HG03060 (cell line): ENCODE data around the gene MED28.
A peak's percentile ranks its signal among the peaks of the same experiment; 100 is the strongest.

ENCODE experiments used
- ATAC-seq: cut with Tn5 transposase; IDR thresholded peaks from one replicate; pipeline ENCODE4 v1.9.1; 2021; ENCODE audit warnings: low read depth, moderate number of reproducible peaks; ENCODE audit not compliant: unreplicated experiment

MED28 gene

DNA sequence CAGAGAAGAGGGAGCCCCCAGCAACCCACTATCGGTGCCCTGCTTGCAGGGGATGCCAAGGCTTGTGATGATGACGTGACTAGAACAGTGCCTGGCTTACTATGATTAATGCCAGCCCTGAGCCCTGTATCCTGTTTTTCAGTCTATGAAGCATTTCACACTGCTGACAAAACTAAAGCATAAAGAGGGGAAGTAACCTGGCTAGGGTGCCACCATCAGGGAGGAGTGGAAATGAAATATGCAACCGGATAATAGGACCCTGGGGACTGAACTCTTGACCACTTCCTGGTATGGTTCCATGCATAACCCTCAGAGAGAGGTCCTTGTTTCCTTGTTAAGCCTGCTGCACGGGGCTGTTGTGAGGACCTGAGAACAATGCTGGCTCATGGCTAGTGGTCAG lies 50.3 kb downstream of the MED28 start:
- ATAC-seq = peak; percentile 91

DNA sequence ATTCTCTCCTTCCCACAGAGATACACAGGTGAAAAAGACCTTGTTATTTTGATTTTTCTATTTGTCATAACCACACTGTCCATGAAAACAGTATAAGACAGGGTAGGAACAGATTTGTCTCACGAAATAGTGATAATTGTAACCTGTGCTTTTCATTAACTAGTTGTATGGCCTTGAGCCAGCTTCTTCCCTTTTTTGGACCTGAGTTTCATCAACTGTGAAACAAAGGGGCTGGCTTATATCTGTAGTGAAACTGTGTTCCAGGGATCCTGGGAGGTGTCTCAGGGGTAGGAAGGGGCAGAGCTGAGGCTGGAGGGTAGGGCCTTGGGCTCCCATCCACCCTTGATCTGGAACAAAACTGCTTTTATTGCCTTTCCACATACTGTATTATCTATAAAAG lies 50.9 kb downstream of the MED28 start:
- ATAC-seq = no peak

DNA sequence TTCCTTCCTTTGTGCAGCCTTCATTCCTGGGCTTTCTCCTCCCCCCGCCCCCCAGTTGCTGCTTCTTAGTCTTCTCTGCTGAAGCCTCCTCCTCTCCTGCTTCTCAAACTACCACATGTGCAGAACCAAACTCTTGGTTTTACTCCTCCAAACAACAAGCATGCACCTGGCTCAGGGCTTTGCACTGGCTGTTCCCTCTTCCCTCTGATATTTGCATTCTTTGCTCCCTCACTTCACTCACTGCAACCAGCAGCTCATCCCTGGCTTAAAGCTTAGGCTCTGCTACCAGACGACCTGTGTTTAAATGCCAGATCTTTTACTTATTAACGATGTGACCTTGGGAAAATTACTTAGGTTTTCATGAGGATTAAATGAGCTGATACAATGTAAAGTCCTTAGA lies 51.4 kb downstream of the MED28 start:
- ATAC-seq = no peak

DNA sequence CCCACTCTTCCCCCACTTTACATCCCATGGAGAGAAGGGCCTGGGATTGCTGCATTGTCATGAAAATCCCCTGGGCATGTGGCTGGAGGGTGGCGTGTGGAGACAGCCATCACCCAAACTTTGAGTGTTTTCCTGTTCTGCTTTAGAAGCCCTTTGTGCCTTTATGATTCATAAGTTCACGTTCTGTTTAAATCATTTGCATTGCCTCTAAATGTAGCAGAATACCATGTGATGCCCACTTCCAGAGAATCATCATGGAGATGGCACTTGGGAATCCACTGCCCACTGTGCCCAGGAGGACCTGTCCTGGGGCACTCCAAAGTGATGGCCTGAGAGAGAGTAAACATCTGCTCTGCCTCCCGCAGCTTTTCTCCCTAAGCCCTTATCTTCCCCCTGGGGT lies 52.8 kb downstream of the MED28 start:
- ATAC-seq = no peak

DNA sequence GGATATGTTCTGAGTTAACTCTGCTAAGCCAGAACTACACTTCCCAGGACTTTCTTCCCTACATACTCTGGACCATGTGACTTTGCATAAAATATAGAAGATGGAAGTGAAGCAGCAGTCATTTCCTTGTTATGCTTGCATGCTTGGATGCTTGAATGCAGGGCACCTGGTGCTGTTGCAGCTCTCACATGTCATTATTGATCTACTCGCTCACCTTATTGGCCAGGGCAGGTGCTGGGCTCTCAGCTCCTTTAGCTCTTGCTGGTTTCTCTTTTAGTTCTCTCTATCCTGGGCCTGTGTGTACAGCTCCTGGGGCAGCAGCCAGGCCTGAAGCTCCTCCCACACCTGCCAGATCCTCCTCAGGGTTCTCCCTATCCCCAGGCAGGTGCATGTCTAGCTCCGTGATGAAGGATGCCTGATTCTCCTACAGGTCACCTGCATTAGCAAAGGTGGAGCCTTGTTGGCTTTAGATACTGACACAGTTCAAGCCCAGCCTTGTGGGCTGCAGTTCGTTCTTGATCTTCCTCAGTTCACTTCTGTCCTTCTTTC lies 53.3 kb downstream of the MED28 start:
- ATAC-seq = no peak

DNA sequence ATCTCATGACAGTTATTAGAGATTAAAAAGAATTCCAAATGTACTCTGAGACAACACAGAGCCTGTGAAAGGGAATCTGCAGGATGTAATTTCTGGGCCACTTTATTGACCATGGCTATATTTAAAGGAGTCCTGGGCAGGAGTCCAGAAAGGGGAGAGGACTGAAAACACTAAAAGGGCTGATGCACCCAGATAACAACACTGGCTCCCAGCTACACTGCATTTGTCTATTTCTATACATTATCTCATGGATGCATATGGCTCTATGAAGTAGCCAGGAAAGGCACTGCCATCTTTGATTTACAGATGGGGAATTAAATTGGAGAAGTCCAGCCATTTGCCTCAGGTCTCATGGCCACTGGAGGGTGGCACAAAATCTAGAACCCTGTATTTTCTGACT lies 56.0 kb downstream of the MED28 start:
- no peak for ATAC-seq

DNA sequence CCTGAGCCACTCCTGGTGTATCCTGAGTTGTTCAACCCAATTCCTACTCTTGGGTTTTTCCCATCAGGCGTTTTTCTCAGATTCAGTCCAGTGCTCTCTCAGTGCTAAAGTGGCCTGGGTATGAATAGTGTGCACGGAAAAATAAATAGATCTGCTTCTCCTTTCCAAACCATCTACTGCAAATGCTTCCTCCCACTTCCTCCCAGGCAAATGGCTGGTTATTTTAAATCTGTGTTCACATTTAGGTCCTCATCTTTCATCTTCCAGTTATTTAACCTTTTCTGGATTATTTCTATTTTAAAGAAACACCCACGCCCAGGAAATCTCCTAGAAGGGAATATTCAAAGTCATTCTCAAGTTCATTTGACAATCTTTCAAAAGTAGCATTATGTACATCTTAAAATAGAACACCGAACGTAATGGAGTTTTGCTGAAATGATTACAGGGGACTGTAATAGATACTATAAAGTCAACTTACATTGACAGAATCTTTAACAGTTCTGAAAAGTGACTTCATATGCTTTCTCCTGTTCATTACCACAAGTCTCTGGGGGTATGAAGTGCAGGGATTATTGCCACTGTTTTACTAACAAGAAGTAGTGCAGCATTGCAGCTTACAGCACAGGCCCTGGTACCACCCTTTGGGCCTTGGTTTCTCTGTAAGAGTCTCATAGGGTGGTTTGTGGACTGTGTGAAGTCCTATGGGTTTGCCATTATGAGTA lies 66.3 kb downstream of the MED28 start:
- ATAC-seq = no peak

DNA sequence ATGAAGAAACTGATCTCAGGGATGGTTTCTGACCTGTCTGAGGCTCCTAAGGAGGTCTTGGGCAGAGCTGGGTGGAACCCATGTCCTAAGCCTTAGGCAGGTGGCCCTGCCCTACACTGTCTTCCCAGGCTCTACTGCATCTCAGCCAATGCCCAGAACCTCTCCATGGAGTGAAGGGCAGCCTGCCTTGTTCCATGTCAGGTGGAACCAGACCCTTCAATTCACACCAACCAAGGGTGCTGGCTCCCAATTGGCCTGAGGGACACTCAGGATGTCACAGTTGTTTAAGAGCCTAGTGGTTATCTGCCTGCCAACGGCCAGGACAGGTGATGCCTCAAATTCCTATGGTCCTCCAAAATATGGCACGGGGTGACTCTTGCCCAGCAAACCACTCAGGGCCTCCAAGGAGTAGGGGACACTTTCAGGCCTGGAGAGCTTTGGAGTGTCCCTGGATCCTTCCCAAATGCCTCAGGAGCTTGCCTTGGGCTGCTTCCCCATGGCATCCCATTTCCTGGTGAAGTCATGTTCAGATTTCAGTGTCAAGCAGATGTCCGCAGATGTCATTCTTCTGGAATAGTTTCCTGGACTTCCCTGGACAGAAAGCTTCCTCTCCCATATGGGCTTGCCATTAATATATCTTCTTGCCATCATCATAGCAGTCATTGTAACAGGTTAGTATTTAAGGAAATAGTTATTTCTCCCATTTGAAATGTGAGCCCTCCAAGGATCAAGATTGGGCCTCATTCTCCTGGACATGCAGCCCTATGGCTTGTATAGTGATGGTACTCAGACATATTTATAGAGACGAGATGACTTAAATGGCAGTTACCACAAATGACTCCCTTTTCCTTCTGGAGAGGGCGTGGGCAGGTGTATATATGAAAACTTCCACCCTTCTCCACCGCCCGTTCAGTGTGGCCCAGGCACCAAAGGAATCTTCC lies 67.1 kb downstream of the MED28 start:
- no peak for ATAC-seq

DNA sequence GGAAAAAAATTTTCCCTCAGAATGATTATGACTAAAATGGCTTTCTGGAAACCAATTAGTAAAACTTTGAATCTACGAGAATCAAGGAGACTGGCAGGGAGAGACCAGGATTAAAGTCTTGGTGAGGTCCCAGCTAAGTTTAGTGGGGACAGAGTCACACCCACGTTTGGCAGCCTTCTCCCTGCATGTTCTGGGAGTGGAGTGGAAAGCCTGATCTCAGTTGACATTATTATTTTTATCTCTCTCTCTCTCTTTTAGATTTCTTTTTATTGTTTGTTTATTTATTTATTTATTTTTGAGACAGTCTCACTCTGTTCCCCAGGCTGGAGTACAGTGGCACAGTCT lies 67.8 kb downstream of the MED28 start:
- ATAC-seq = no peak
